Activated CD4-positive, alpha-beta T cell treated with anti-CD3 and anti-CD28 coated beads, Interleukin-2, amount 10 ng/mL, durations not matched to agents 7 days and 5 days (primary cell): Measurements from ENCODE around the gene CPSF7. TPM values are rescaled to one million over a fixed set of nuclear protein-coding genes. Genes with fewer than 3 reads are reported as not detected.
"Not testable (repeated sequence)": the region's sequence is repeated elsewhere in the genome, so short reads cannot be mapped to it uniquely, and the experiment has no call there.

Source experiments
- CTCF ChIA-PET: fragments of 350-600 bp; sonication (Branson Sonifier 250); formaldehyde crosslinking; loops from one replicate; lab custom pipeline; 2021; ENCODE audit warnings: antibody characterized with exemption; lab: Charles Lee
- POLR2A ChIA-PET: fragments of 350-600 bp; sonication (Branson Sonifier 250); formaldehyde crosslinking; loops from one replicate; lab custom pipeline; 2021; ENCODE audit warnings: antibody characterized with exemption; lab: Charles Lee
- DNase-seq: peaks from one replicate; pipeline ENCODE4 v3.0.0-alpha.2; 2020
- H3K27ac Mint-ChIP-seq: one replicate; pipeline ENCODE4 v1.8.0; 2021; ENCODE audit warnings: mild to moderate bottlenecking, moderate library complexity, mixed read lengths
- H3K27me3 Mint-ChIP-seq: one replicate; pipeline ENCODE4 v1.8.0; 2021; ENCODE audit warnings: mixed read lengths
- H3K36me3 Mint-ChIP-seq: one replicate; pipeline ENCODE4 v1.8.0; 2021; ENCODE audit warnings: low read depth, mixed read lengths
- H3K4me1 Mint-ChIP-seq: one replicate; pipeline ENCODE4 v1.8.0; 2021; ENCODE audit warnings: mixed read lengths
- H3K4me3 Mint-ChIP-seq: one replicate; pipeline ENCODE4 v1.8.0; 2021; ENCODE audit warnings: mild to moderate bottlenecking, moderate library complexity, mixed read lengths
- H3K9me3 Mint-ChIP-seq: one replicate; pipeline ENCODE4 v1.8.0; 2021; ENCODE audit warnings: mixed read lengths
- total RNA-seq, 2 experiments: library from RNA; stranded (reverse); gene quantifications; one replicate each; pipeline ENCODE4 v1.2.3, GENCODE V29; 2021

The CPSF7 gene
- total RNA-seq, 2 experiments from 2014 or later, result 106 to 133 TPM

- ChIA-PET CTCF (no interaction called here), POLR2A (no interaction called here)
- Mint-ChIP-seq H3K27me3 (no peaks in the 10 kb centered on the region), H3K4me3 (no peak overlapping the region), H3K4me1 (no peaks in the 10 kb centered on the region), H3K9me3 (no peaks in the 10 kb centered on the region), H3K36me3 (peaks cover 3% of the 10 kb centered on the region), H3K27ac (no peak overlapping the region)
- no peak for DNase-seq
These were observed 31.2 kb upstream of the CPSF7 start for GRCh38 chr11:61460986-61461385.

DNA sequence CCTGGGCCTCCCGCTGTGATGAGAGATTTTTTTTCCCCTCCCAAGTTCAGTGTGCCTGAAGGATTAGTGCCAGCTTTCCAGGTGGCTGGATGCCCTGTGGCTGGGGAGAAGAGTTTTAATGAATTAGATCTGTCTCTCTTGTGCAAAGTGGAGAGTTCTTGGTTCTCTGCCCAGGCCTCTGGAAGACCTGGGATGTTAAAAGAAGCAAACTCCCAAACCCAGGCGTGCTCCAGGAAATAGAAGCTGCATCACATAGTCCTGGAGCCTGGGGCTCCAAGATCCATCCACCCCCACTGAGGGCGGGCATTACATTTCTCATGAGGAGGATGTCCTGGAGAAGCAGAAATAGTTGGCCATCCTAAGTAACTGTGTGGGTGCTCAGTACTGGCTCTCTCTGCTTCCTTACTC, 30.7 kb upstream of the CPSF7 start:
- no peak overlapping the region for H3K27ac Mint-ChIP-seq
- H3K4me3 Mint-ChIP-seq, result no peak overlapping the region
- H3K4me1 Mint-ChIP-seq, result no peaks in the 10 kb centered on the region
- CTCF ChIA-PET, result interaction anchor here (0.6 to 0.7 kb wide), 3 partner anchors 9 to 173 kb away, joined by 3 to 4 read pairs (median 4); no protein-coding TSS in a partner anchor
- peaks cover 3% of the 10 kb centered on the region for H3K36me3 Mint-ChIP-seq
- H3K27me3 Mint-ChIP-seq, result no peaks in the 10 kb centered on the region
- DNase-seq, result no peak
- POLR2A ChIA-PET, result no interaction called here
- H3K9me3 Mint-ChIP-seq, result no peaks in the 10 kb centered on the region

- H3K9me3 Mint-ChIP-seq, result no peaks in the 10 kb centered on the region
- H3K27me3 Mint-ChIP-seq, result no peaks in the 10 kb centered on the region
- no peak for DNase-seq
- H3K27ac Mint-ChIP-seq, result no peak overlapping the region
- H3K4me3 Mint-ChIP-seq, result no peak overlapping the region
- CTCF ChIA-PET, result no interaction called here
- POLR2A ChIA-PET, result no interaction called here
- H3K4me1 Mint-ChIP-seq, result no peaks in the 10 kb centered on the region
- H3K36me3 Mint-ChIP-seq, result peaks cover 15% of the 10 kb centered on the region
These were observed 24.7 kb upstream of the CPSF7 start for GRCh38 chr11:61454520-61454919.

GRCh38 chr11:61453695-61454094, 23.9 kb upstream of the CPSF7 start:
- ChIA-PET CTCF (no interaction called here), POLR2A (no interaction called here)
- no peaks in the 10 kb centered on the region for H3K4me1 Mint-ChIP-seq
- H3K27ac Mint-ChIP-seq, result no peak overlapping the region
- no peak for DNase-seq
- peaks cover 18% of the 10 kb centered on the region for H3K36me3 Mint-ChIP-seq
- no peaks in the 10 kb centered on the region for H3K9me3 Mint-ChIP-seq
- no peaks in the 10 kb centered on the region for H3K27me3 Mint-ChIP-seq
- H3K4me3 Mint-ChIP-seq, result no peak overlapping the region

DNA sequence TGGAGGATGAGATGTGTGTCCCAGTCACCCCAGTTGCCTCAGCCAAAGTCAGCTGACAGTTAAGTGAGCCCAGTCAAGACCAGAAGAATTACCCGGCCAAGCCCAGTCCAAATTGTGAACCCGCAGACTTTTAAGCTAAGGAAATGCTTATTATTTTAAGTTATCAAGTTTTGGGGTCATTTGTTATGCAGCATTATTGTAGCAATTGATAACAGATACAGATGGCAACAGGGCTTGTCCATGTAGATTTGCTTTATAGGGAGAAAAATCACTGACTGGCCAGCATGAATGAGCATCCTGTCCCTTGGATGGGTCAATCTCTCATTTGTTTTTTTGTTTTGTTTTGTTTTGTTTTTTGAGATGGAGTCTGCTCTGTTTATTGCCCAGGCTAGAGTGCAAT, 23.1 kb upstream of the CPSF7 start:
- H3K27ac Mint-ChIP-seq, result no peak overlapping the region
- ChIA-PET CTCF (interaction anchor here (1.8 kb wide), 1 partner anchor 17 kb away, joined by 10 read pairs; no protein-coding TSS in a partner anchor), POLR2A (no interaction called here)
- no peaks in the 10 kb centered on the region for H3K27me3 Mint-ChIP-seq
- H3K4me1 Mint-ChIP-seq, result peaks cover under 1% of the 10 kb centered on the region
- H3K4me3 Mint-ChIP-seq, result no peak overlapping the region
- DNase-seq, result no peak
- no peaks in the 10 kb centered on the region for H3K9me3 Mint-ChIP-seq
- H3K36me3 Mint-ChIP-seq, result peaks cover 24% of the 10 kb centered on the region

GRCh38 chr11:61448552-61448927, 18.8 kb upstream of the CPSF7 start:
- H3K36me3 Mint-ChIP-seq, result peaks cover 47% of the 10 kb centered on the region
- peaks cover 20% of the 10 kb centered on the region for H3K4me1 Mint-ChIP-seq
- H3K4me3 Mint-ChIP-seq, result no peak overlapping the region
- CTCF ChIA-PET, result interaction anchor here (0.7 to 4.0 kb wide), 7 partner anchors 8 to 219 kb away, joined by 3 to 23 read pairs (median 7); partner anchors contain the start of gene LRRC10B
- H3K27me3 Mint-ChIP-seq, result no peaks in the 10 kb centered on the region
- no peaks in the 10 kb centered on the region for H3K9me3 Mint-ChIP-seq
- DNase-seq, result no peak
- POLR2A ChIA-PET, result no interaction called here
- no peak overlapping the region for H3K27ac Mint-ChIP-seq

DNA sequence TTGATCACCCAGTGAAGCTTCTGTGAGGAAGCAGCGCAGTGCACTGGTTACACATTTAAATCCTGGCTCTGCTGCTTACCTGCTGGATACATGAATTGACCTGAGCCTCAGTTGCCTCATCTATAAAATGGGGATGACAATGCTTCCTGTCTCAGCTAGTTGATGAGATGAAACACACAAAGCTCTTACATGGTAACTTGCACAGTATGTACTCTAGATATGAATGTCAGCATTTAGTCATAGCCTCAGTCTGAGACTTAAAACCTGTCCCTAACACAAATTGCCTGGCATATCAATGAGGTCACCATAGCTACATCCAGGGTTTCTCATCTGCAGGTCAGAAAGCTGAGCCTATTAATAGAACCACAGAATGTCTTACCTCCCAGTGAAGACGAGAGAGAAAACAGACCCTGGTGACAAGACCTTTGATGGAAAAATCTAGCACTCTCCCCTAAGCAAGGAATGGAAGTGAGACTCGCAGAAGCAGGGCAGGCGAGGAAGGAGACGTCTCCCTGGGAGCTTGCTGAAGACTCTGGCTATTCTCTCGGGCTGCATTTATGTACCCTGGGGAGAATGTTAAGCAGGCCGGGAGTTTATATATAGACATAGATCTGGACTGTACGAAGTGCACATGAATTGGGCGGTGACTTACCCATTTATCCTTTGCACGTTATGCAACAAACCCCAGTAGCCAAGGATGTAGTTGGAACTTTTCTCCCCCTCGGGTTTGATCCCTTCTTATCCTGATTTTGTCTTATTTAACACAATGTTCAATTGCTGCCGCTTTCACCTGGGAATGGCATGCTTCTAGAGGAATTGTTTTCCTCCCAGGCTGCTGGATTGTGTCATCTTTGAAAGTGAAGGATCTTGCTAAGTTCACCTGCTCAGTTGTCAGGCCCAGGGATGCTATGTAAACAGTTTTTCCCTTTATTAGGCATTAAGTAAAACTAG, 18.1 kb upstream of the CPSF7 start:
- H3K27me3 Mint-ChIP-seq, result no peaks in the 10 kb centered on the region
- H3K4me3 Mint-ChIP-seq, result no peak overlapping the region
- H3K4me1 Mint-ChIP-seq, result peaks cover 20% of the 10 kb centered on the region
- H3K36me3 Mint-ChIP-seq, result peaks cover 52% of the 10 kb centered on the region
- no peaks in the 10 kb centered on the region for H3K9me3 Mint-ChIP-seq
- DNase-seq, result no peak
- H3K27ac Mint-ChIP-seq, result no peak overlapping the region
- POLR2A ChIA-PET, result no interaction called here
- CTCF ChIA-PET, result interaction anchor here (0.6 to 4.0 kb wide), 7 partner anchors 9 to 220 kb away, joined by 3 to 23 read pairs (median 15); partner anchors contain the start of gene LRRC10B

DNA sequence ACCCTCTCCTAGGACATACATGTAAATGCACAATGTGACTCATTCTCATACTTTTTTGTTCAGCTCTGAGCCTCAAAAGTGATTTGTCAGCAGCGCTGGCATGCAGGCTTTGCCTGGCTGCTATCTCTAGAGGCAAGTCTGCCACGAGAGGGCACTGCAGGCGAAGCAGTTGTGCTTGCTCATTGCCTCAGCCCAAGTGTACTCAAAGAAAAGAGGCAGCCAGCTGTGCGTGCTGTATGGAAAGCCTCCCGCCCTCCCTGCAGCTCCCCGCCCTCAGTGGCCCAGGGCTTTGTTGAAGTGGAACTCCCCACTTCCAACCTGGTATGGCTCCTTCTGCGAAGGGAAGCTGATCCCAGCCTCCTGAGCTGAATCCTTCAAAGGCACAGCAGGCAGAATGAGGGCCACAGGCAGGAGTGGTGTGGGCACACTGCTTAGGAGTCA, 16.5 kb upstream of the CPSF7 start:
- H3K27ac Mint-ChIP-seq, result no peak overlapping the region
- peaks cover 52% of the 10 kb centered on the region for H3K36me3 Mint-ChIP-seq
- CTCF ChIA-PET, result interaction anchor here (0.8 to 4.0 kb wide), 16 partner anchors 10 to 287 kb away, joined by 3 to 26 read pairs (median 5); partner anchors contain the start of genes CPSF7, LRRC10B and SDHAF2
- no peak overlapping the region for H3K4me3 Mint-ChIP-seq
- DNase-seq, result peak; percentile 87
- no peaks in the 10 kb centered on the region for H3K27me3 Mint-ChIP-seq
- POLR2A ChIA-PET, result no interaction called here
- no peaks in the 10 kb centered on the region for H3K9me3 Mint-ChIP-seq
- peaks cover 20% of the 10 kb centered on the region for H3K4me1 Mint-ChIP-seq

GRCh38 chr11:61445516-61445915, 15.7 kb upstream of the CPSF7 start:
- H3K4me1 Mint-ChIP-seq, result peaks cover 20% of the 10 kb centered on the region
- H3K36me3 Mint-ChIP-seq, result peaks cover 48% of the 10 kb centered on the region
- H3K27me3 Mint-ChIP-seq, result no peaks in the 10 kb centered on the region

DNA sequence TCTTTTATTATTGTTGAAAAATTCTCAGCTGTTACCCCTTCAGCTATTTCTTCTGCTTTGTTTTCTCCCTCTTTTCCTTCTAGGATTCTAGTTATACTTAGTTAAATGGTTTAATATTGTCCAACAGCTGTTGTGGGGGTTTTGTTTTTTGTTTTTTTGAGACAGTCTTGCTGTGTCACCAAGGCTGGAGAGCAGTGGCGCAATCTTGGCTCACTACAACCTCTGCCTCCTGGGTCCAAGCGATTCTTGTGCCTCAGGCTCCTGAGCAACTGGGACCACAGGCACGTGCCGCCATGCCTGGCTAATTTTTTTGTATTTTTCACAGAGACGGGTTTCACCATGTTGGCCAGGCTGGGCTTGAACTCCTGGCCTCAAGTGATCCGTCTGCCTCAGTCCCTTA, 12.8 kb upstream of the CPSF7 start:
- H3K9me3 Mint-ChIP-seq, result no peaks in the 10 kb centered on the region
- no peak for DNase-seq
- H3K27ac Mint-ChIP-seq, result no peak overlapping the region
- ChIA-PET CTCF (no interaction called here), POLR2A (no interaction called here)
- H3K27me3 Mint-ChIP-seq, result no peaks in the 10 kb centered on the region
- H3K4me1 Mint-ChIP-seq, result peaks cover 17% of the 10 kb centered on the region
- peaks cover 52% of the 10 kb centered on the region for H3K36me3 Mint-ChIP-seq
- H3K4me3 Mint-ChIP-seq, result no peak overlapping the region

More at GRCh38 chr11:61445516-61445915, 15.7 kb upstream of the CPSF7 start:
- Mint-ChIP-seq H3K4me3 (no peak overlapping the region), H3K9me3 (no peaks in the 10 kb centered on the region), H3K27ac (no peak overlapping the region)
- ChIA-PET CTCF (interaction anchor here (0.6 to 4.0 kb wide), 15 partner anchors 10 to 661 kb away, joined by 3 to 26 read pairs (median 6); partner anchors contain the start of genes CPSF7, LRRC10B and SDHAF2), POLR2A (no interaction called here)
- DNase-seq, result no peak

DNA sequence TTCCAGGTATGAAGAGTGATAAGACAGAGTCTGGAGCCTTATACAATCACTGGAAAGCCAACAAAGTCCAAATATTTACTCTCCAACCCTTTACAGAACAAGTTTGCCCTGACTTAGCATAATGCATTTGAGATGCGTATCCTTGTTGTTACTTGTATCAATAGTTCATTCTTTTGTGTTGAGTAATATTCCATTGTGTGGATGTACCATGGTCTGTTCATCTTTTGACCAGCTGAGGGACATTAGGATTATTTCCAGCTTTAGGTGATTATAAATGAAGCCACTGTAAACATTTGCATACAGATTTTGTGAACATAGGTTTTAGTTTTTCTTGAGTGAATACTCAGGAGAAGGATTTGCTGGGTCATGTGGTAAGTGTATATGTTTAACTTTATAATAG, 9.8 kb upstream of the CPSF7 start:
- Mint-ChIP-seq H3K4me3 (no peak overlapping the region), H3K4me1 (peaks cover 15% of the 10 kb centered on the region), H3K27me3 (no peaks in the 10 kb centered on the region), H3K36me3 (peaks cover 47% of the 10 kb centered on the region), H3K27ac (no peak overlapping the region), H3K9me3 (no peaks in the 10 kb centered on the region)
- POLR2A ChIA-PET, result no interaction called here
- no peak for DNase-seq
- CTCF ChIA-PET, result interaction anchor here (1.3 kb wide), 1 partner anchor 103 kb away, joined by 4 read pairs; no protein-coding TSS in a partner anchor

DNA sequence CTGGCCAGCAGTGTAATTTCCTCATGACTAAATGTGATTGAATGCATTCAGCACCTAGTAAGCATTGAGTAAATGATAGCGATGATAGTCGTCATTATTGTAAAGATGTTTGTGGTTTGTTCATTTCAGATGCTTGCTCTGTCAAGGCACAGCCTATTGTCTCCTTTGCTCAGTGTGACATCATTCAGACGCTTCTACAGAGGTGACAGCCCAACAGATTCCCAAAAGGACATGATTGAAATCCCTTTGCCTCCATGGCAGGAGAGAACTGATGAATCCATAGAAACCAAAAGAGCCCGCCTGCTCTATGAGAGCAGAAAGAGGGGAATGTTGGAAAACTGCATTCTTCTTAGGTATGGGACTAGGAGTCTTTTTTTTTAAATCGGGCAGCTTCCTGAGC, 7.7 kb upstream of the CPSF7 start:
- H3K4me1 Mint-ChIP-seq, result peaks cover 27% of the 10 kb centered on the region
- no peak overlapping the region for H3K4me3 Mint-ChIP-seq
- H3K36me3 Mint-ChIP-seq, result peaks cover 48% of the 10 kb centered on the region
- DNase-seq, result no peak
- no peaks in the 10 kb centered on the region for H3K9me3 Mint-ChIP-seq
- no peaks in the 10 kb centered on the region for H3K27me3 Mint-ChIP-seq
- ChIA-PET POLR2A (no interaction called here), CTCF (interaction anchor here (1.2 kb wide), 1 partner anchor 10 kb away, joined by 3 read pairs; no protein-coding TSS in a partner anchor)
- no peak overlapping the region for H3K27ac Mint-ChIP-seq

- DNase-seq, H3K9me3 Mint-ChIP-seq, POLR2A ChIA-PET, H3K27me3 Mint-ChIP-seq: not testable (repeated sequence)
- CTCF ChIA-PET, result interaction anchor here (1.0 to 1.9 kb wide), 2 partner anchors 84 to 95 kb away, joined by 5 to 7 read pairs; no protein-coding TSS in a partner anchor
- Mint-ChIP-seq H3K4me1 (peaks cover 60% of the 10 kb centered on the region), H3K4me3 (peak overlapping the region; percentile 93), H3K36me3 (peaks cover 46% of the 10 kb centered on the region), H3K27ac (peak overlapping the region; percentile 98)
These were observed 1.1 kb upstream of the CPSF7 start for GRCh38 chr11:61430839-61431238.
